Adrenal gland (tissue), 12 donors: Measurements from ENCODE around the gene PINLYP. TPM values are rescaled to one million over a fixed set of nuclear protein-coding genes. Genes with fewer than 3 reads are reported as not detected.

ENCODE experiments used
- DNase-seq, 7 donors: peaks; one replicate each; pipeline ENCODE4 v3.0.0-alpha.2; 2019 to 2020
- H3K27ac ChIP-seq, 5 donors: fragments of 200-600 bp; sonication (generic) in 4 of 5; 1 replicate in 3 of 5; 2 replicates in 2 of 5; pipeline versions ENCODE4 v1.5.1 to v1.8.0; 2016 to 2020; ENCODE audit warnings: mild to moderate bottlenecking in 1 of 5
- H3K27me3 ChIP-seq: fragments of 200-600 bp; 2 replicates; pipeline ENCODE4 v1.8.0; 2021
- H3K36me3 ChIP-seq, 2 donors: fragments of 200-600 bp; replicated peaks in 1 of 2; 1 replicate in 1 of 2; 2 replicates in 1 of 2; pipeline versions ENCODE4 v1.5.1 to v1.8.0; 2018 to 2022
- H3K4me1 ChIP-seq, 2 donors: fragments of 200-600 bp; replicated peaks in 1 of 2; 1 replicate in 1 of 2; 2 replicates in 1 of 2; pipeline versions ENCODE4 v1.5.1 to v1.8.0; 2018 to 2021
- H3K4me3 ChIP-seq, 4 donors: fragments of 200-600 bp; sonication (generic) in 3 of 4; one replicate each; pipeline ENCODE4 v1.5.1; 2016 to 2018
- H3K9me3 ChIP-seq, 3 donors: fragments of 200-600 bp; sonication (generic) in 1 of 3; replicated peaks in 1 of 3; 1 replicate in 2 of 3; 2 replicates in 1 of 3; pipeline versions ENCODE4 v1.5.1 to v1.8.0; 2016 to 2021
- POLR2A ChIP-seq, 2 donors: fragments of 450-650 bp; IDR thresholded peaks; one replicate each; pipeline ENCODE4 v1.6.1; 2017; ENCODE audit warnings: antibody characterized with exemption in 2 of 2, mild to moderate bottlenecking in 2 of 2, moderate library complexity in 1 of 2
- whole genome bisulfite sequencing, 4 donors: extraction: QIAGEN DNeasy Blood & Tissue Kit in 2 of 4; methylation state at CpG; one replicate each; pipeline versions ENCODE4 v1.1.5 to v1.1.7; 2013 to 2017; 5-methylcytosine and 5-hydroxymethylcytosine counted together
- intact Hi-C, 2 donors: fragments of 100-400 bp; cut with DNase I; formaldehyde crosslinking; loops; one replicate each; pipeline versions ENCODE4 v1.14.1 to v1.15.0; 2022 to 2023
- polyA plus RNA-seq, 3 donors: library from polyadenylated mRNA; stranded (reverse); fragments of 200-250 nt in 2 of 3; fragments of 350-450 nt in 1 of 3; fragmentation: Illumina TruSeq in 1 of 3; extraction: RNeasy Lipid Tissue Mini Kit (QIAGEN cat#74804) in 1 of 3; gene quantifications; one replicate each; pipeline ENCODE4 v1.2.3, GENCODE V29; 2013 to 2014
- total RNA-seq, 9 donors: library from RNA; depleted of rRNA in 4 of 9; stranded (reverse); fragments of >200 nt in 4 of 9; fragments of 120-200 nt in 1 of 9; fragmentation: NEBNext Ultra II Directional in 1 of 9; extraction: Animal tissue kit (Norgen Biotek cat#: 25700) in 1 of 9; gene quantifications; one replicate each; pipeline versions ENCODE4 v1.1.0 to v1.2.4, GENCODE V29; 2013 to 2023
- TF ChIP-seq, protein P1 (sequence below), 6 experiments: fragments of 450-650 bp in 4 of 6; fragments of 200-600 bp in 2 of 6; sonication (generic) in 1 of 6; IDR thresholded peaks; 1 replicate in 5 of 6; 2 replicates in 1 of 6; pipeline versions ENCODE4 v1.5.1 to v1.8.0; 2016 to 2021; ENCODE audit warnings: antibody characterized with exemption in 6 of 6, mild to moderate bottlenecking in 2 of 6, moderate library complexity in 1 of 6
- donor health status: healthy with polysubstance abuse.
- donor health status: Bipolar disorder and iron deficiency.
- donor health status: DM: yes; HTN: yes; CAD: no.
- donor health status: DM: no; HTN: no; CAD: no.
- donor health status: DM: no; HTN: no; CAD: no.
- donor health status: DM: yes; HTN: yes; CAD: no.

PINLYP gene
- total and polyA plus RNA-seq, 12 donors, result 0.61 to 16.0 (median 4.3) TPM; not detected in 1

DNA sequence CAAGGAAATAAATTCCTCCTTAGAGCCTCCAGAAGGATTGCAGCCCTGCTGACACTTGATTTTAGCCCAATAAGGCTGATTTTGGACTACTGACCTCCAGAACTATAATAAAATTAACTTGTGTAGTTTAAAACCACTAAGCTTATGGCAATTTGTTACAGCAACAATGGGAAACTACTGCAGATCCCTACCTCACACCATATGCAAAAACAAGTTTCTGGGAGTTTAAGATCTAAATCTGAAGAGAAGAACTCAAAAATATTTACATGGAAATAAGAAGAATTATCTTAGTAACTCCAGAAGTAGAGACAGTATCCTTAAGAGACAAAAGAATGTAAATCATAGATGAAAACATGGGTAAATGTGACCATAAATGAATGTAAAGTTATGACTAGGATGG lies 36.7 kb upstream of the PINLYP start:
- intact Hi-C loops, result loop anchor here in 1 of 2 donors (5.0 kb wide), 1 partner anchor 53 kb away; no protein-coding TSS in a partner anchor
- no peak for TF ChIP-seq POLR2A (IDR thresholded peaks at IDR 0.05)
- TF ChIP-seq, protein P1, sequence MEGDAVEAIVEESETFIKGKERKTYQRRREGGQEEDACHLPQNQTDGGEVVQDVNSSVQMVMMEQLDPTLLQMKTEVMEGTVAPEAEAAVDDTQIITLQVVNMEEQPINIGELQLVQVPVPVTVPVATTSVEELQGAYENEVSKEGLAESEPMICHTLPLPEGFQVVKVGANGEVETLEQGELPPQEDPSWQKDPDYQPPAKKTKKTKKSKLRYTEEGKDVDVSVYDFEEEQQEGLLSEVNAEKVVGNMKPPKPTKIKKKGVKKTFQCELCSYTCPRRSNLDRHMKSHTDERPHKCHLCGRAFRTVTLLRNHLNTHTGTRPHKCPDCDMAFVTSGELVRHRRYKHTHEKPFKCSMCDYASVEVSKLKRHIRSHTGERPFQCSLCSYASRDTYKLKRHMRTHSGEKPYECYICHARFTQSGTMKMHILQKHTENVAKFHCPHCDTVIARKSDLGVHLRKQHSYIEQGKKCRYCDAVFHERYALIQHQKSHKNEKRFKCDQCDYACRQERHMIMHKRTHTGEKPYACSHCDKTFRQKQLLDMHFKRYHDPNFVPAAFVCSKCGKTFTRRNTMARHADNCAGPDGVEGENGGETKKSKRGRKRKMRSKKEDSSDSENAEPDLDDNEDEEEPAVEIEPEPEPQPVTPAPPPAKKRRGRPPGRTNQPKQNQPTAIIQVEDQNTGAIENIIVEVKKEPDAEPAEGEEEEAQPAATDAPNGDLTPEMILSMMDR (IDR thresholded peaks at IDR 0.05), result no peak
- no peaks in the 10 kb centered on the region for H3K9me3 ChIP-seq
- H3K27me3 ChIP-seq, result no peaks in the 10 kb centered on the region
- H3K4me1 ChIP-seq, result peaks cover 0 to 6% of the 10 kb centered on the region in 2 donors
- no peak overlapping the region for H3K4me3 ChIP-seq
- no peak for DNase-seq
- no peak overlapping the region for H3K27ac ChIP-seq
- peaks cover 0 to 31% of the 10 kb centered on the region in 2 donors for H3K36me3 ChIP-seq

DNA sequence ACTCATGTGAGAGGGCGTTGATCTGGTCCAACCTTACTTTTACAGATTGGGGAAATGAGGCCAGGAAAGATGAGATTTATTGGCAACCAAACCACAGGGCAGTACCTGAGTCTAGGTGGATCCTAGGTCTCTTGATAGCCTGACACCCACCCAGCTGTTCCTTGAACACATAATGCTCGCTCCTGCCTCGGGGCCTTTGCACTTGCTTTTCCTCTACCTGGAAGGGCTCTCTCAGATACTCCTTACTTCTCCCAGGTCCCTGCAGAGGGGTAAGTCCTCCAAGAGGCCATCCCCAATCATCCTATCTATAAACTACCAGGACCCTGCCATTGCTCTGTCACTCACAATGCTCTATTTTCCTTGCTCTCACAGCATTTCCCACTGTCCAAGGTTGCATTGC lies 35.2 kb upstream of the PINLYP start:
- intact Hi-C loops, result no loop called here
- TF ChIP-seq, protein P1 (IDR thresholded peaks at IDR 0.05), result no peak
- no peak for TF ChIP-seq POLR2A (IDR thresholded peaks at IDR 0.05)
- Histone ChIP-seq H3K27ac (no peak overlapping the region), H3K27me3 (no peaks in the 10 kb centered on the region), H3K4me3 (no peak overlapping the region), H3K9me3 (no peaks in the 10 kb centered on the region), H3K36me3 (peaks cover 0 to 46% of the 10 kb centered on the region in 2 donors), H3K4me1 (no peaks in the 10 kb centered on the region)
- 97 to 100% (median 98%) methylated on average over 3 of the region's 3 CpGs for WGBS, 4 donors
- no peak for DNase-seq

DNA sequence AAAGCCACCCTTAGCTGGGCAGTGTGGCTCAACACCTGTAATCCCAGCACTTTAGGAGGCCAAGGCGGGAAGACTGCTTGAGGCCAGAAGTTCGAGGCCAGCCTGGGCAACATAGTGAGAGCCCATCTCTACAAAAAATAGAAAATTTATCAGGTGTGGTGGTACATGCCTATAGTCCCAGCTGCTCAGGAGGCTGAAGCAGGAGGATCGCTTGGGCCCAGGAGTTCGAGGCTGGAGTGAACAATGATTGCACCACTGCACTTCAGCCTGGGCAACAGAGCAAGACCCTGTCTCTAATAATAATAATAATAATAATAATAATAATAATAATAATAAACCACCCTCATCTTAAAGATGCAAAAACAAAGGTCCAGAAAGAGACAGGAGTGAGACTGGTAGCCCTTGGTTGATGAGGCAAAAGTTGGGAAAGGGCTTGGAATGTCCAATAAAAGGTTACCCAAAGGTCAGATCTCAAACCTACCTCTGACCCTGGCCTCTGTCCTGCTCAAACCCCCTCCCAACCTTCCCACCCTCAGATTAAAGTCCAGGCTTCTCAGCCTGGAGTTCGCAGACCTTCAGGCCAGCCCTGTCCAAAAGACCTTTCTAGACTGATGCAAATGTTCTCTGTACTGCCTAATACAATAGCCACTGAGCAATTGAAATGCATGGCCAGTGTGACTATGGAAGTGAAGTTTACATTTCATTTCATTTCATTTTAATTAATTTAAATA lies 33.5 kb upstream of the PINLYP start:
- DNase-seq, result no peak
- no peak overlapping the region for H3K27ac ChIP-seq
- no peaks in the 10 kb centered on the region for H3K9me3 ChIP-seq
- no peaks in the 10 kb centered on the region for H3K27me3 ChIP-seq
- intact Hi-C loops, result no loop called here
- WGBS, 4 donors, result 93 to 99% (median 95%) methylated on average over 5 of the region's 5 CpGs
- no peak overlapping the region for H3K4me3 ChIP-seq
- H3K4me1 ChIP-seq, result no peaks in the 10 kb centered on the region
- TF ChIP-seq, protein P1 (IDR thresholded peaks at IDR 0.05), result no peak
- TF ChIP-seq POLR2A (IDR thresholded peaks at IDR 0.05), result no peak
- peaks cover 0 to 50% of the 10 kb centered on the region in 2 donors for H3K36me3 ChIP-seq

DNA sequence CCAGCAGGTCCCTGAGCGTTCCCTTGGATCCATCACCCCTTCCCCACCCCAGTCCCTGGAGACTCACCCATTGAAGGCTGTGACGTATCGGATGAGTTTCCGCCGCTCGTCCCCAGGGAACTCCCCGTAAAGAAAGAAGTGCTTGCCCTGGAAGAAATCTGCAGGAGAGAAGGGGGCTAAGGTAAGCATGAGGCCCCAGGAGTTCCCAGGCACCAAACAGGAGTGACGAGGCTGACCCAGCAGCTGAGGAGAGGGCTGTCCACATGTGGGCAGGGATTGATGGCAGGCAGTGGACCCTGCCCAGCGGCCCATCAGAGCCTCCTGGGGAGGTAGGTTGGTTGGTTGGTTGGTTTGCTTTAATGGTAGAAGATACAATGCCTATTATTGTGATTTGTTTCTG lies 31.5 kb upstream of the PINLYP start:
- no peak overlapping the region for H3K4me3 ChIP-seq
- no peaks in the 10 kb centered on the region for H3K27me3 ChIP-seq
- H3K27ac ChIP-seq, result no peak overlapping the region
- DNase-seq, result no peak
- H3K36me3 ChIP-seq, result peaks cover 0 to 44% of the 10 kb centered on the region in 2 donors
- TF ChIP-seq, protein P1 (IDR thresholded peaks at IDR 0.05), result no peak
- no peak for TF ChIP-seq POLR2A (IDR thresholded peaks at IDR 0.05)
- intact Hi-C loops, result no loop called here
- H3K9me3 ChIP-seq, result no peaks in the 10 kb centered on the region
- no peaks in the 10 kb centered on the region for H3K4me1 ChIP-seq
- WGBS, 4 donors, result 93 to 100% (median 96%) methylated on average over 9 of the region's 9 CpGs
